ENCODE data around the gene FMNL2.

The FMNL2 gene

DNA sequence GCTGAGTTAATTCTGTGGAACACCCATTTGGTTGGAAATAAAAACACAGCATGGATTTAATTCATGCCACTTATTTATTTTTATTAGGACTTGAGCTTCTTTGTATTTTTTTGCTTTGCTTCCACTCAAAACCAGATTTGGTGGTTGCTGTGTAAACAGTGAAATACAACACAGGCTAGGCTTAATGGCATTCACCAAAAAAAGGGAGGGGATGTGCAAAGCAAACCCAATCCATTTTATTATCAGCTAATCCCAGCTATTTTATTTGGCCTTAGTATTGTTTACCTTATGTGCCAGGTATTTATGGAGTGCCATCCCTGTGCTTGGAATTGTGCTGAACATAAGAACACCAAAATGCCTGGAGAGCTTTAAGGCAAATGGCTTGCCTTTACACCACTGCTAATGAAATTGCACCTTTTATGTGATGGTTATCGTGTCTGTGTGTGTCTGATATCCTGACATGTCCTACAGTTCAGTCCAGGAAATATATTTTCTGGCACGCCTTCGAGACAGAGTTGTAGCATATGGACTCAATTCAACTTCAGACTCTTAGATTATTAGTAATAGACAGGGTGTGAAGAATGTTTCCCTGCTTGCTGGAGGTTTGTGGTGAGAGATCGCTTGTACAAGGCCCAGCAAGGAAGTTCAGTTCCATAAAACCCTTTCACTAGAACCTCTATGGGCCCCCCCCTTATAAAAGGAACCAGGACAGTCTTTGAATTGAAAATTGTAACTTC, 282.6 kb downstream of the FMNL2 start:
- no peak for DNase-seq (ENCODE audit: low read depth)

DNA sequence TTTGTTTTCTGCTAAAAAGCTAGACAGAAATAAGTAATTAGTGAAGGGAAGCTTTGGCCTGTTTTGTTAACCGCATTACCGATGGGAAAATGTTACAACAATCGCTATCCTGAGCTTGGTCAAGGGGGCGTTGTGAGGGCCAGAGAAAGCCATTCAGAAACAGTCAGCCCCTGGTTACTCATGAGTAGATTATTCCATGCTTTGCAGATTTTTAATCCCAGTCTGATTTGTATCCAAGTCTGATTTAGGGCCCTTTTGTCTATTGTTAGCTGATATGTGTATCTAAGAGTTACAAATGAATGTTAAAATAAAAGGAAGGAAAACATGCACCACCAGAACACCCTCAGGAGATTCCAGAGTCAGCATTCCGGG, 283.2 kb downstream of the FMNL2 start:
- no peak for DNase-seq (ENCODE audit: low read depth)

GRCh38 chr2:152620208-152620607, 285.2 kb downstream of the FMNL2 start:
- DNase-seq (ENCODE audit: low read depth): no peak

- DNase-seq (ENCODE audit: low read depth): no peak
Measured at GRCh38 chr2:152620985-152621384, 286.0 kb downstream of the FMNL2 start.

GRCh38 chr2:152622219-152622618, 287.2 kb downstream of the FMNL2 start:
- DNase-seq (ENCODE audit: low read depth): no peak

GRCh38 chr2:152623076-152623740, 288.2 kb downstream of the FMNL2 start:
- no peak for DNase-seq (ENCODE audit: low read depth)

DNA sequence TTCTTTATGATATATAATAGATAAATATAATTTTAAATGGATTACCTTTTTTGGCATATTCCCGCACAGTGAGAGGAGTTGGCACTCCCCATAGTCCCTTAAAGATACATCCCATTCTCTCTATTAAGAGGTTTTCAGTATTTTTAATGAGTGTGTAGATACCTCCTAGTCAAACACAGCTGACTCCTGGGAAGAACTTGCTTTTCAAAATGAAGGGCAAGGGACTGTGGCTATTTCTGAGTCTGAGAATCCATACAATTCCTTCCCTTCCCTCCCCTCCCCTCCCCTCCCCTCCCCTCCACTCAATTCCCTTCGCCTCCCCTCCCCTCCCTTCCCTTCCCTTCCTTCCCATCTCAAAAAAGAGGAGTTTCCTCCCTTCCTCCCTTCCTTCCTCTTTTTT, 288.8 kb downstream of the FMNL2 start:
- no peak for DNase-seq (ENCODE audit: low read depth)

GRCh38 chr2:152624805-152625204, 289.8 kb downstream of the FMNL2 start:
- no peak for DNase-seq (ENCODE audit: low read depth)

GRCh38 chr2:152626911-152627339, 292.0 kb downstream of the FMNL2 start:
- DNase-seq (ENCODE audit: low read depth): no peak

GRCh38 chr2:152627351-152627957, 292.5 kb downstream of the FMNL2 start:
- DNase-seq (ENCODE audit: low read depth): no peak

DNA sequence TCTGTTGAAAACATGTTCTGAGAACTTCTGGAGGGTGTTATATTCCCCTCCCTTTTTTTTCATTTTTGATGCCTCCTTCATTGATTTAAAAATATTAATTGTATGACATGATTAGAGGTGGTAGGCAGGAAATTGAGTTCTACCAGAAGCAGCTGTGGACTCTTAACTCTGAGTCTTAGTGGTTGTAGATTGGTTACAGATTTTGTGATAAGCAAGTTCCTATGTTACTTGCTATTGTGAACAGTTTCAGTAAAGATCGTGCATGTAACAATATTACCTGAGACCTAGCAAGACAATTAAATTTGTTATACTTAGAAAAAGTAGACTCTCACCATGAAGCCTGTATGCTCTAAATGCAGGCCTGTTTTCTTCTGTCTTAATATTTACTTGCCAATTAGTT, 294.2 kb downstream of the FMNL2 start:
- DNase-seq (ENCODE audit: low read depth): no peak

DNA sequence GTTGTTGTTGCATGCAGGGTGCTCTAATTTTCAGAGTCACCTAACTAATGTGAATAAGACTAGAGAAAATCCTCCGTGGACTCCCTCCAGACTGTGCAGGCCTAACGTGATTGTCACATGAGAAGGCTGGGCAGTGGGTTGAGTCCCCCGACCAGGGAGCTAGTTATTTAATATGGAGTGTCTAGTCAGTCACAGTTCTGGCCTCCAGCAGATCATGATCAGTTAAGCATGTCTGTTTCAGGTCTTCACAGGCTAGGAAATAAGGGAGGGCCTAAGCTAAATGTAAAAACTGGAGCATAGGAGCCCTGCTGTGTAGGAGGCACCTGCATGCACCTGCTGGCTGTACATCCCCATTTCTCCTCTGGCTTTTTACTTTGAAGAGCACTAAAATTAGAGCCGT, 295.5 kb downstream of the FMNL2 start:
- no peak for DNase-seq (ENCODE audit: low read depth)

DNA sequence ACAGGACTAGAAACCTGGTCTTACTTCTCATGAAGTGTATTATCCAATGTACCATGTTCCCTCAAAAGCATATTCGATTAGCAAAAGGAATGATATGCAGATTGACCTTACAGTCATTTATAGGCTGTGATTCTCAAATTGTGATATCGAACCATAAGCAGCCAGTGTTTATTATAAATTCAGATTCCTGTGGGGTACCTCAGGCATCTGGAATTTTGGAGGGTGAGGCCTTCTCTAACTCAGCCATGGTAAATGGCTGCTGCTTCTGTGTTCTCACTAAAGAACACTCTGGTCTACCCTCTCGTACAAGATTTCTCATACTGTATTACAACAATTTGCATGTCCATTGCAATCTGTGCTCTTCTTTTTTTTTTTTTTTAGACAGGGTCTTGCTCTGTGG, 297.8 kb downstream of the FMNL2 start:
- DNase-seq (ENCODE audit: low read depth): no peak

DNA sequence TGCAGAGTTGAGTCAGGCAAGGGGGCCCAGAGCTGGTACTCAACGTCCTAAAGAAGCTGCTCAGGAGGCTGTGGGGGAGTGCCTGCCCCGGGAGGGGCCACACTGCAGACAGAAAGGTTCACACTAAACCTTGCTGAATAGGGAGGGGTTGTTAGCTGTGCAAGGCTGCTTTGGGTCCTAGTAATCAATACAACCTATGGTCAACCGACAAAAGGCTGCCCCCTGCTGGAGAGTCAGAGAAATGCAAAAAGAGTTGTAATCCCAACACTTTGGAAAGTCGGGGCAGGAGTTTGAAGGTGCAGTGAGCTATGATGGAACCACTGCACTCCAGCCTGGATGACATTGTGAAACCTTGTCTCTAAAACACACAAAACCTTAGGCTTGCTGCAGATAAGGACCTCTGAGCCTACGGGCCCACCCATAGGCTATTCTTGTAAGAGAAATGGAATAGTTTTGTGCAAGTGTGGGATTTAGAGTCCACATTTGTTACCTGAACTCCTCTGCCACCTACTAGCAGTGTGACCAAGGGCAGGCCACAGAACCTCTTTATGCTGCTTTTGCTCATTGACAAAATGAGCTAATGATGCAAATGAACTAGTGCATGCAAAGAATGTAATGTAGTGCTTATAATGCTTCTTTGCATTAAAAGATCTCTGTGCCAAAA, 300.8 kb downstream of the FMNL2 start:
- DNase-seq (ENCODE audit: low read depth): peak; percentile 42

DNA sequence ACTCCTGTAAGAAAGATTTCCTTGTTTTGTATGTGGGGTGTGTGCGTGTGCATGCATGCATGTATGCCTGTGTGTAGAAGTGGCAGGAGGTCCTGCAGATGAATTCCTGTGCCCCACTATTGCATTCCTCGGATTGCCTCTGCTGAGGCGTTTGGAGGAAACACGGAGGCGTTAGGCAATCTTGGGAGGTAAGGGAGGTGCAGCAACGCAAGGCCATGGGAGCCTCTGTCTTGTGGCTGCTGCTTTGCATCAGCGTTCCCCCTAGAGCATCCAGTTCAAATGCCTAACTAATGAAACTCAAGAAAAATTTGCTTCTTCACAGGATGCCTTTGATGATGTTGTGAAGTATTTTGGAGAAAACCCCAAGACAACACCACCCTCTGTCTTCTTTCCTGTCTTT, 302.3 kb downstream of the FMNL2 start:
- DNase-seq (ENCODE audit: low read depth): no peak

DNA sequence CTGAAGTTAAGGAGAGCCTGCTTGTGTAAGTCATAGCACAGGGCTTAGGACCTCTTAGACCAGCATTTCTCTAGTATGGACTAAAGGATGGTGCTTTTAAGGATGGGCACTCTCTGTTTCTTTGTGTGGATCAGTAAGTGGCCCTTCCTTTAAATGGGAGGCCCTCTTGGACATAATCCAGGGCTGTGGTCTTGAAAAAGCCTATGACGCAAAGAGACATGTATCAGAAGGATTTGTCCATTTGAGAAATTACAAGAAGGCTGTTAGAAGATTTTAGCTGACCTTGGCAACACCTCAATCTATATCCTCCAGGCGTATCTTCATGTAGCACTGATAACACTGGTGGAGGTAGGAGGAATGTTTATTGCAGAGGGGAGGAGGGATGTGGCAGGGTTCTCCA, 303.1 kb downstream of the FMNL2 start:
- no peak for DNase-seq (ENCODE audit: low read depth)

- no peak for DNase-seq (ENCODE audit: low read depth)
Measured at GRCh38 chr2:152638590-152638989, 303.6 kb downstream of the FMNL2 start.

DNA sequence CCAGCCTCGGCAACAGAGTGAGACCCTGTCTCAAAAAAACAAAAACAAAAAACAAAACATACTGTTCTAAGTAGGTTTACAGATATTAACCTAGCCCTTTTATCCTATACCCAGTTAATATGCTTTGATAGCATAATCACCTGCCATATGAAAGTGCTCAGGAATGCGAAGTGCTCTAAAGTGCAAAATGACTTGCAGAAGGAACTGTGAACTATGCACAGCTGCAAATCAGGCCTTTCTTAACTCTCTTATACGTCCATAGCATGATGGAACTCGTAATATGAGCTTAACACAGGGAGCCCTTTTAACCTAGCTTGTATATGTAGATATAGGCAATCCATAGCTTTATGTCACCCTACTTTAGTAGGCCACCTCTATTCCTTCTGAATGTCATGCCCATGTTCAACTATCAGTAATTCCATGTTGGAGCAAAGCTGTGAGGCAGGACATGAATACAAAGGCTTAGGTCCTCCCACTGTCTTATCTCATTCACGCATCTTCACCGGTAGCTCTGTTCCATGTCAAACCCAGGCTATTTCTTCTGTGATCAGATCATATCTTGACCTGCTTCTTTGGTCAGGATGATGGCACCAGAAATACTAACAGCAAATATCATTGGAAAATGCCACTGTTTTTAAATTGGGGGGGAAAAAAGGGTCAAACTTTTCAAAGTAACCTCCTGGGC, 309.4 kb downstream of the FMNL2 start:
- DNase-seq (ENCODE audit: low read depth): no peak

DNA sequence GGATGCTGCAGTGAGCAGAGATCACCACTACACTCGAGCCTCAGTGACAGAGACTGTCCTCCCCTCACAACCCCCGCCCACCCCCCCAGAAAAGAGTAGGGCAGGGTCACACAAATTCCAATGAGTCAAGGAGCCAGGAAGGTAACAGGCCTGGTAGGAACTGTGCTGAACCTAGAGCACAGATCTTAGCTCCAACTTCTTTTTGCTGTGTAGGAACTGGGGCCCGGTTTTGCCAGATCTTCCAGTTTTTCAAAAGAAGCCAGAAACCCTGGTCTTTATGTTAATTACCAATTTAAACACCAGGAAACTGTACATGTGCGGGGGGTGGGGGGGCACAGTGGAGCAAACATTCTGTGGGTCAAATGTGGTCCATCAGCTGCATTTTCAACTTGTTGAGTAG, 311.3 kb downstream of the FMNL2 start:
- DNase-seq (ENCODE audit: low read depth): no peak

DNA sequence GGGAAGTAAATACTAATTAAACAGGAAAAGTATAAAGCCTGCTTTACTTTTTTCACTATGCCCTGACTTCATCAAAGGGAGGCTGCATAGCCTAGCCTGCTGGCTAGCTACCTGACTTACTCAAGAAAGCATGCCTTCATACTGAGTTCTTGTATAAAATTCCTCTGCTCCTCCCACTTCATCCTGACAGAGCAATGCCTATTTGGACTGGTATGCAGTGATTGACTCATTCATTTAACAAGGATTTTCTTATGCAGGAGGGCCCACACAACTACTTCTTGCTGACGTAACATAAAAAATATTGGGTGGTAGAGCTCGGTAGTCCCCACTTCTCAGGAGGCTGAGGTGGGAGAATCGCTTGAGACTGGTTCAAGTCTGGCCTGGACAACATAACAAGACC, 311.8 kb downstream of the FMNL2 start:
- DNase-seq (ENCODE audit: low read depth): no peak

GRCh38 chr2:152647552-152647951, 312.6 kb downstream of the FMNL2 start:
- DNase-seq (ENCODE audit: low read depth): no peak

DNA sequence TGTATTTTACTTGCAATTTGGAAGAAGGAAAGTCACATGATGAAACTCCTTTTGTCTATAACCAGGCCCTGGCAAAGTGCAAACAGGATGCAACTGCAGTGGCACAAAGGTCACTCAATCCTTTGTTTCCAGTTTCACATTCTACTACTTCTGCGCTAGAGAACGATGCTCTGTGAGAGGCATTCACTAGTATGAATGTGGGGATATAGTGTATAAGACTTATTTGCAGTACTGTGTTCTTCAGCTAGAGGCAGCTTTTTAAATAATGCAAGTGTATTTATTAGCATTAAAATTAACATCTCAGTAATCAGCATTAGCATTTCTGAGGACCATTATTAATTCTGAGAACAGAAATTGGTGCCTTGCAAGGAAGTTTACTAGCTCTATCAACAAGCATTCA, 313.4 kb downstream of the FMNL2 start:
- no peak for DNase-seq (ENCODE audit: low read depth)
